ENCODE measurements around the gene AUP1. TPM values are rescaled to one million over a fixed set of nuclear protein-coding genes. Genes with fewer than 3 reads are reported as not detected.

The AUP1 gene
- total and polyA plus RNA-seq, 9 of the 15 experiments (the other 6 are each of a cell fraction or from before 2014, with no cell fraction given) = 70.7 to 245 (median 165) TPM

GRCh38 chr2:74525717-74526648 is 3.5 kb downstream of the AUP1 start, which contains the start of gene DQX1 (continued):
- TF ChIP-seq ZNF655 (CRISPR knock-in tag; IDR thresholded peaks at IDR 0.05) (no peak), RAD21 (CRISPR knock-in tag; conservative IDR thresholded peaks at IDR 0.05 in 1 of 2, IDR thresholded peaks at IDR 0.05 in 1 of 2) (no peak), ZSCAN29 (IDR thresholded peaks at IDR 0.05) (no peak), ZSCAN32 (CRISPR knock-in tag; IDR thresholded peaks at IDR 0.05) (no peak), IRF2 (CRISPR knock-in tag; IDR thresholded peaks at IDR 0.05) (no peak), JUND (IDR thresholded peaks at IDR 0.05; ENCODE audit: borderline replicate concordance, low read depth, low read length) (peak; percentile 43; the same call in 1 of the 2 replicates), JUND (tag; IDR thresholded peaks at IDR 0.05; ENCODE audit: borderline replicate concordance, low read depth, low read length) (peak; percentile 33; the same call in 2 of the 3 replicates), CREM (IDR thresholded peaks at IDR 0.05; ENCODE audit: low read depth) (peak; percentile 73), PHF8 (IDR thresholded peaks at IDR 0.05; ENCODE audit: borderline replicate concordance, low read length) (no peak), MGA (IDR thresholded peaks at IDR 0.05) (no peak), RBM17 (IDR thresholded peaks at IDR 0.05; ENCODE audit: borderline replicate concordance, low read depth, low read length) (no peak), POLR3A (IDR thresholded peaks at IDR 0.05; ENCODE audit: borderline replicate concordance, extremely low read depth, insufficient read depth, insufficient read length) (no peak), BRF1 (IDR thresholded peaks at IDR 0.05; ENCODE audit: borderline replicate concordance, extremely low read depth, insufficient read length) (no peak), CBFA2T2 (conservative IDR thresholded peaks at IDR 0.05) (no peak)

All from K562 (cell line).